GM12891 (cell line): Measurements from ENCODE around the gene MTCH2.
"Not testable (repeated sequence)": the region's sequence is repeated elsewhere in the genome, so short reads cannot be mapped to it uniquely, and the experiment has no call there.

Source experiments
- DNase-seq: peaks from one replicate; pipeline ENCODE4 v3.0.0; 2011; ENCODE audit warnings: low spot score; ENCODE audit not compliant: insufficient read length
- FAIRE-seq: peaks from 2 replicates; lab custom pipeline; 2011; peaks lifted over from hg19 to GRCh38; lab: Jason Lieb, UNC
- PAX5 ChIP-seq: IDR thresholded peaks from 2 replicates; pipeline ENCODE4 v1.6.1; 2011; ENCODE audit warnings: low read length, moderate library complexity, mild to moderate bottlenecking; ENCODE audit not compliant: insufficient read depth, severe bottlenecking
- POLR2A ChIP-seq: IDR thresholded peaks from 2 replicates; pipeline ENCODE4 v1.6.1; 2011; ENCODE audit warnings: low read depth, low read length, control low read depth
- POLR2AphosphoS5 ChIP-seq: IDR thresholded peaks from 2 replicates; pipeline ENCODE4 v1.6.1; 2011; ENCODE audit warnings: low read depth, low read length, control low read depth
- POU2F2 ChIP-seq: IDR thresholded peaks from 2 replicates; pipeline ENCODE4 v1.6.1; 2011; ENCODE audit warnings: low read depth, mild to moderate bottlenecking, control low read depth, low read length, moderate library complexity
- SPI1 ChIP-seq: IDR thresholded peaks from 2 replicates; pipeline ENCODE4 v1.6.1; 2011; ENCODE audit warnings: low read depth, low read length, control low read depth
- TAF1 ChIP-seq: IDR thresholded peaks from 2 replicates; pipeline ENCODE4 v1.6.1; 2011; ENCODE audit warnings: low read depth, low read length, control low read depth

The MTCH2 gene

GRCh38 chr11:47668665-47669064, 26.3 kb upstream of the MTCH2 start:
- DNase-seq (no peak), FAIRE-seq (no peak)
- TF ChIP-seq POLR2AphosphoS5 (no peak), POLR2A (no peak), TAF1 (no peak), POU2F2 (no peak), SPI1 (no peak), PAX5 (no peak)

DNA sequence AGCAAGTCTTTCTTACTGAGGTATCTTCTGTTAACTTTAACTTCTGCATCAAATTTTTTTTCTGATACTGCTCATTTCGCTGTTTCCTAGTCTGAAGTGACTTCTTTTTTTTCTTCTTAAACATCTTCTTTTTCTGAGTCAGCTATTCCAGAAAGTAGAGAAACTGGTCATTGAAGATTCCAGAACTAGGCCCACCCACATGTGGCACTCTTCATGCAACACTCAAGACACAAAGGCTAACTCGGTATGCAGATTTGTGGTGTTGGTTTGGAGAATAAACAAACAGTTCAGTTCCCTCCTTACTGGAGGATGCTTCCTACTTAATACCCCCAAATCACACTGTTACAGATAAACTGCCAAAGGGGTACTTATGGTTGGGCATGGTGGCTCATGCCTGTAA, 25.2 kb upstream of the MTCH2 start:
- TF ChIP-seq PAX5 (no peak), POU2F2 (no peak), POLR2A (no peak), POLR2AphosphoS5 (no peak), TAF1 (no peak), SPI1 (no peak)
- DNase-seq (no peak), FAIRE-seq (no peak)

DNA sequence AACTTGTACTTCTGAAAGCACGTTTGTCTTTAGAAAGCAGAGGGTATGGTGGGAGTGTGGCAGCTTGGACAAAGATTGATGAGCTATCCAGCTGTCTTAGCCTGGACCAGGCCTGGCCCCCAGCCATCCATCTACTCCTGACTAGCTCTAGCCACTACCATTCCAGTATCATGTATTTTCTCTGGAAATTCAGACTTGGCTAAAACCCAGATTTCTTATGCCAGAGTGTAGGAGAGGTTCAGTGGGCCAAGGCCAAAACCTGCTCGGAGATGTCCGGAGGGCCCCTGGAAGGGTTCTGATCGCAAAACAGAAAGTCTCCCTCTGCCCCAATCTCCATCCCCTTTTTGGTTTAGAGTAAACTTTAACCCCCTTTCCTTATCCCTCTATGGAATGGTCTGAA, 24.8 kb upstream of the MTCH2 start:
- DNase-seq (no peak), FAIRE-seq (no peak)
- no peak for TF ChIP-seq POU2F2
- no peak for TF ChIP-seq TAF1
- no peak for TF ChIP-seq POLR2AphosphoS5
- TF ChIP-seq SPI1, result no peak
- no peak for TF ChIP-seq PAX5
- no peak for TF ChIP-seq POLR2A

GRCh38 chr11:47664936-47665335, 22.6 kb upstream of the MTCH2 start:
- not testable (repeated sequence) for FAIRE-seq, DNase-seq

- DNase-seq (no peak), FAIRE-seq (no peak)
- TF ChIP-seq POLR2AphosphoS5 (no peak), POLR2A (no peak), PAX5 (no peak), TAF1 (no peak), POU2F2 (no peak), SPI1 (no peak)
Measured at GRCh38 chr11:47661245-47661644, 18.9 kb upstream of the MTCH2 start.

DNA sequence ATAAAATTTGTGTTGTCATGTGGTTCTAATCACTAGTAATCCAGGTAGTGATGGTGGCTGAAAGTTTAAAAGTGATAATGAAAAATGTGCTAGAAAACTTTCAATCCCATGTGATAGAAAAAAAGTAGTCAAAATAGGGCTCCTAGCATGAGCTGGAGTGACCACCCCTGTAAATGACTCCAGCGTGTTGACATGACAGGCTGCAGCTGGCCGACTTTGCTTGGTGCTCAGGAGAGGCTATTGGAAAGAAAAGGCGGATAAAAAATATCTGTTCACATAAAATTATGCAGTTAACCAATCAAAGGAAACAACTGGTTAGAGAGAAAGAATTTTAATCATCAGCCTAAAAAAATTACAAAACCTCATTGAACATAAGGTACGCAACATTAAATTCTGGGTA, 16.9 kb upstream of the MTCH2 start:
- FAIRE-seq, result no peak
- TF ChIP-seq PAX5 (no peak), SPI1 (no peak), POU2F2 (no peak), TAF1 (no peak), POLR2AphosphoS5 (no peak), POLR2A (no peak)
- no peak for DNase-seq

DNA sequence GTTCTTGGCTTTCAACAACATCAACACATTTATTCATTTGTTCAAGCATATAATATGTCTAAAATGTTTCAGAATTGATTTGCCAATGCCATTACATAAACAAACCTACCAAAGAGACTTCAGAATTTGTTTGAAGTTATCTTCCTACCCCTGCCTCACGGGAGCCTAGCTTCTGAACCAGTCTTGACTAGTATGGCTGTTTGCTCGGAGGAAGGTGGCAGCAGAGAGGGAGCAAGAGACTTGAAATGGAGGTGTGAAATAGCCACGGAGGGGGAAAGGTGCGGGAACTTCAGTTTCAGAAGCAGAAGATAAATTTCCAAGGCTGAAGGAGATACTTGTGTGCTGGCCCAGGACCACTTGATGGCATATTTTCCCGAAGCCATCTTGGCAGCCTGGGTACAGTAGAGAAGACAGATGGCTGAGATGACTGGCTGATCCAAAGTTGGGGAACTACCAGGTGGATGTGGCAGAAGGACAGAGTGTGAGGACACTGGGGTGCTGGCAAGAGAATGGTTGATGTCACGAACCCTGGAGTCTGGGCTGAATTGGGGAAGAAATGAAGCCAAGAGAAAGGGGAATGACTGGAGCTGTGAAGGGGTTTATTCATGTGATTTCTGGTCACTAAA, 14.0 kb upstream of the MTCH2 start:
- DNase-seq, result no peak
- FAIRE-seq, result no peak
- no peak for TF ChIP-seq POLR2AphosphoS5
- no peak for TF ChIP-seq POLR2A
- no peak for TF ChIP-seq POU2F2
- TF ChIP-seq PAX5, result no peak
- no peak for TF ChIP-seq SPI1
- TF ChIP-seq TAF1, result no peak

DNA sequence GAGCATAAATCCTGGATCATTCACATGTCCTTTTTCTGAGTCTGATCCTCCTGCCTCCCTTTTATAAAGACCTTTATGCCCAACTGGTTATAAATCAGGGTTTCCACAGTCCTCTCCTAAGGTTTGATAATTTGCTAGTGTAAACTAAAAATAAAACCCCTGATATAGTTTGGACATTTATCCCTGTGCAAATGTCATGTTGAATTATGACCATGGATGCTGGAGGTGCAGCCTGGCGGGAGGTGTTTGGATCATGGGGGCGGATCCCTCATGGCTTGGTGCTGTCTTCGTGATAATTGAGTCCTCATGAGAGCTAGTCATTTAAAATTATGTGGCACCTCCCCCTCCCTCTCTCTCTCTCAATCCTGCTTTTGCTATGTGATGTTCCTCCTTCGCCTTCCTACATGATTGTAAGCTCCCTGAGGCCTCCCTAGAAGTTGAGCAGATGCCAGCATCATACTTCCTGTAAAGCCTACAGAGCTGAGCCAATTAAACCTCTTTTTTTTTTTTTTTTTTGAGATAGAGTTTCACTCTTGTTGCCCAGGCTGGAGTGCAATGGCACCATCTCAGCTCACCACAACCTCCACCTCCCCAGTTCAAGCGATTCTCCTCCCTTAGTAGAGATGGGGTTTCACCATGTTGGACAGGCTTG, 9.6 kb upstream of the MTCH2 start:
- FAIRE-seq, result no peak
- TF ChIP-seq PAX5, result no peak
- no peak for TF ChIP-seq POLR2A
- TF ChIP-seq SPI1, result no peak
- TF ChIP-seq POU2F2, result no peak
- no peak for TF ChIP-seq TAF1
- no peak for TF ChIP-seq POLR2AphosphoS5

DNA sequence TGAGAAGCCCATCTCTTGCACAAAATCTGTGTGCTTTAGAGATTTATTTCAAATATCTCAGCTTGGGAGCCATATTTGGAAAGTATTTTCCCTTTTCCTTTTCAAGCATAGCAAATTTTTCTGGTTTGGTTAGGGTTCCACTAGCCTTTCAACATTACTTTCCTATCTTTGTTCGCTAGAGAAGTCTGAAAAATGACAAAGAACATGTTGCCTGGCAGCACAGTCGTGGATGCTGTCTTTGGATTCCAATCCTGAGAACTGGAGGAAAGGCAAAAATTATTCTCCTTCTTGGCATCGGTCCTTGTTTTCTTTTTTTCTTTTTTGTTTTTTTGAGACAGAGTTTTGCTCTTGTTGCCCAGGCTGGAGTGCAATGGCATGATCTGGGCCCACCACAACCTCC, 6.9 kb upstream of the MTCH2 start:
- DNase-seq (no peak), FAIRE-seq (no peak)
- no peak for TF ChIP-seq TAF1
- TF ChIP-seq POU2F2, result no peak
- TF ChIP-seq POLR2A, result no peak
- no peak for TF ChIP-seq SPI1

More for the DNA sequence above, 9.6 kb upstream of the MTCH2 start:
- no peak for DNase-seq

GRCh38 chr11:47646019-47646418, 3.7 kb upstream of the MTCH2 start:
- no peak for FAIRE-seq
- no peak for TF ChIP-seq PAX5
- no peak for DNase-seq
